IMR-90 (cell line): ENCODE measurements around the gene RTEL1.

Experiments used
- CTCF ChIP-seq: conservative IDR thresholded peaks from 2 replicates; pipeline ENCODE4 v1.5.1; 2012; ENCODE audit warnings: mild to moderate bottlenecking, low read depth, low read length, improper control_type of control experiment
- POLR2A ChIP-seq: IDR thresholded peaks from 2 replicates; pipeline ENCODE4 v1.6.1; 2012; ENCODE audit warnings: mild to moderate bottlenecking, low read depth, low read length

GRCh38 chr20:63693733-63694583 is 35.8 kb downstream of the RTEL1 start:
- TF ChIP-seq CTCF (no peak), POLR2A (no peak; the same call in 1 of the 2 replicates)
